PC-3 (cell line): ENCODE measurements around the gene CDRT4.

Experiments
- EZH2 ChIP-seq: fragments of 300-600 bp; sonication (generic); IDR thresholded peaks from one replicate; pipeline ENCODE4 v1.6.1; 2017; ENCODE audit warnings: antibody characterized with exemption, mild to moderate bottlenecking, low read length; ENCODE audit not compliant: unreplicated experiment
- EZH2phosphoT487 ChIP-seq: fragments of 300-600 bp; sonication (generic); IDR thresholded peaks from 2 replicates; pipeline ENCODE4 v1.6.1; 2018; ENCODE audit warnings: mild to moderate bottlenecking, antibody characterized with exemption, low read length, borderline replicate concordance
- TF ChIP-seq, protein P1 (sequence below): fragments of 300-600 bp; sonication (generic); conservative IDR thresholded peaks from 2 replicates; pipeline ENCODE4 v1.5.1; 2017; ENCODE audit warnings: antibody characterized with exemption, low read depth, mild to moderate bottlenecking, low read length

DNA sequence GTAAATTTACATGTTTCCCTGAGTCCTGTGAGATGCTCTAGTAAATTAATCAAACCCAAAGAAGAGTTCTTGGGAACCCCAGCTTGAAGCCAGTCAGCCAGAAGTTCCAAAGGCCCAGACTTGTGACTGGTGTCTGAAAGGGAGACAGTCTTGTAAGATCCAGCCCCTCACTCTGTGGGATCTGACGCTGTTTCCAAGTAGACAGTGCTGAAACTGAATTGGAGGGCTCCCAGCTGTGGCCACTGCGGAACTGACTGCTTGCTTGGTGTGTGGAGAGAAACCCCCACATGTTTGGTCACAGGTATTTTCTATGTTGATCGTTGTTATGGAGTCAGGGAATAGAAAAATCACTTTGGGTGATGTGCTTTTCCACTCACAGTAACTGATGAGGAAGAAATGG is 5.5 kb upstream of the CDRT4 start:
- TF ChIP-seq, protein P1, sequence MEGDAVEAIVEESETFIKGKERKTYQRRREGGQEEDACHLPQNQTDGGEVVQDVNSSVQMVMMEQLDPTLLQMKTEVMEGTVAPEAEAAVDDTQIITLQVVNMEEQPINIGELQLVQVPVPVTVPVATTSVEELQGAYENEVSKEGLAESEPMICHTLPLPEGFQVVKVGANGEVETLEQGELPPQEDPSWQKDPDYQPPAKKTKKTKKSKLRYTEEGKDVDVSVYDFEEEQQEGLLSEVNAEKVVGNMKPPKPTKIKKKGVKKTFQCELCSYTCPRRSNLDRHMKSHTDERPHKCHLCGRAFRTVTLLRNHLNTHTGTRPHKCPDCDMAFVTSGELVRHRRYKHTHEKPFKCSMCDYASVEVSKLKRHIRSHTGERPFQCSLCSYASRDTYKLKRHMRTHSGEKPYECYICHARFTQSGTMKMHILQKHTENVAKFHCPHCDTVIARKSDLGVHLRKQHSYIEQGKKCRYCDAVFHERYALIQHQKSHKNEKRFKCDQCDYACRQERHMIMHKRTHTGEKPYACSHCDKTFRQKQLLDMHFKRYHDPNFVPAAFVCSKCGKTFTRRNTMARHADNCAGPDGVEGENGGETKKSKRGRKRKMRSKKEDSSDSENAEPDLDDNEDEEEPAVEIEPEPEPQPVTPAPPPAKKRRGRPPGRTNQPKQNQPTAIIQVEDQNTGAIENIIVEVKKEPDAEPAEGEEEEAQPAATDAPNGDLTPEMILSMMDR = no peak
- TF ChIP-seq EZH2 = no peak
- TF ChIP-seq EZH2phosphoT487 = no peak
